Fibroblast of lung (primary cell): ENCODE results near the gene UNC79.

Source experiments
- CTCF ChIP-seq, 2 donors: IDR thresholded peaks in 1 of 2; conservative IDR thresholded peaks in 1 of 2; 1 replicate in 1 of 2; 2 replicates in 1 of 2; pipeline ENCODE4 v1.5.1; 2011 to 2012; ENCODE audit warnings: low read length in 2 of 2, control low read depth in 1 of 2, inconsistent platforms in 1 of 2, low read depth in 1 of 2, mild to moderate bottlenecking in 1 of 2
- EZH2 ChIP-seq: IDR thresholded peaks from 2 replicates; pipeline ENCODE4 v1.5.1; 2012; ENCODE audit warnings: low read length, control low read depth, mild to moderate bottlenecking; ENCODE audit errors: missing control alignments

- TF ChIP-seq CTCF (conservative IDR thresholded peaks at IDR 0.05 in 1 of 2, IDR thresholded peaks at IDR 0.05 in 1 of 2; ENCODE audit: low read depth in 1 of 2, low read length in 2 of 2) (peak in 1 of 2 donors; percentile 10), EZH2 (no peak)
Observed at GRCh38 chr14:93536945-93537344, 106.2 kb downstream of the UNC79 start.
